CD14-positive monocyte (primary cell): ENCODE measurements around the gene FGF14. TPM values are rescaled to one million over a fixed set of nuclear protein-coding genes. Genes with fewer than 3 reads are reported as not detected.

ENCODE experiments used
- DNase-seq, 3 donors: peaks; one replicate each; pipeline ENCODE4 v3.0.0-alpha.2; 2011 to 2022
- H2AFZ ChIP-seq: 2 replicates; pipeline ENCODE4 v1.6.0; 2012; ENCODE audit warnings: mild to moderate bottlenecking, low read depth, low read length, inconsistent platforms; ENCODE audit not compliant: insufficient read depth, poor library complexity, severe bottlenecking
- H3K27ac ChIP-seq, 2 donors: 1 replicate in 1 of 2; 2 replicates in 1 of 2; pipeline ENCODE4 v1.5.1; 2012 to 2013; ENCODE audit warnings: low read length in 2 of 2, control low read depth in 1 of 2, inconsistent platforms in 1 of 2, low read depth in 1 of 2, mild to moderate bottlenecking in 1 of 2
- H3K27me3 ChIP-seq, 2 donors: one replicate each; pipeline versions ENCODE4 v1.6.0 to v1.6.1; 2011 to 2013; ENCODE audit warnings: low read length in 2 of 2; ENCODE audit not compliant: control insufficient read depth in 2 of 2, insufficient read depth in 2 of 2
- H3K36me3 ChIP-seq, 2 donors: replicated peaks in 1 of 2; 1 replicate in 1 of 2; 2 replicates in 1 of 2; pipeline versions ENCODE4 v1.5.1 to v1.6.1; 2012 to 2013; ENCODE audit warnings: low read length in 2 of 2, control low read depth in 1 of 2, inconsistent platforms in 1 of 2, mild to moderate bottlenecking in 1 of 2; ENCODE audit not compliant: insufficient read depth in 2 of 2, control insufficient read depth in 1 of 2
- H3K4me1 ChIP-seq, 2 donors: 1 replicate in 1 of 2; 2 replicates in 1 of 2; pipeline versions ENCODE4 v1.5.1 to v1.6.1; 2012 to 2013; ENCODE audit warnings: low read length in 2 of 2, control low read depth in 1 of 2, inconsistent platforms in 1 of 2, mild to moderate bottlenecking in 1 of 2, moderate library complexity in 1 of 2; ENCODE audit not compliant: insufficient read depth in 2 of 2, control insufficient read depth in 1 of 2
- H3K4me2 ChIP-seq: replicated peaks from 2 replicates; pipeline ENCODE3; 2012; ENCODE audit warnings: low read length, moderate library complexity, mild to moderate bottlenecking; ENCODE audit not compliant: poor library complexity, severe bottlenecking; ENCODE audit errors: extremely low read depth
- H3K4me3 ChIP-seq, 3 experiments: fragments of 200-600 bp in 1 of 3; sonication (generic) in 1 of 3; replicated peaks in 1 of 3; 1 replicate in 2 of 3; 2 replicates in 1 of 3; pipeline ENCODE4 v1.5.1; 2011 to 2013; ENCODE audit warnings: low read length in 3 of 3, mild to moderate bottlenecking in 3 of 3, control low read depth in 2 of 3, low read depth in 2 of 3, inconsistent platforms in 1 of 3, moderate library complexity in 1 of 3
- H3K79me2 ChIP-seq: 2 replicates; pipeline ENCODE4 v1.6.0; 2012; ENCODE audit warnings: mild to moderate bottlenecking, control low read depth, inconsistent platforms, low read length, moderate library complexity; ENCODE audit not compliant: insufficient read depth
- H3K9ac ChIP-seq: 2 replicates; pipeline ENCODE4 v1.6.0; 2017; ENCODE audit warnings: low read length, mild to moderate bottlenecking; ENCODE audit not compliant: insufficient read depth, poor library complexity, severe bottlenecking
- H3K9me3 ChIP-seq, 2 donors: replicated peaks in 1 of 2; 1 replicate in 1 of 2; 2 replicates in 1 of 2; pipeline versions ENCODE4 v1.5.1 to v1.6.1; 2012 to 2013; ENCODE audit warnings: low read length in 2 of 2, control low read depth in 1 of 2; ENCODE audit not compliant: control insufficient read depth in 1 of 2, insufficient read depth in 1 of 2
- H4K20me1 ChIP-seq: 2 replicates; pipeline ENCODE4 v1.6.0; 2012; ENCODE audit warnings: mild to moderate bottlenecking, low read length, control low read depth, moderate library complexity; ENCODE audit not compliant: insufficient read depth
- H3K27ac Mint-ChIP-seq, 7 donors: one replicate each; pipeline ENCODE4 v1.8.0; 2020; ENCODE audit warnings: mild to moderate bottlenecking in 7 of 7, mixed read lengths in 7 of 7, moderate library complexity in 6 of 7, inconsistent platforms in 2 of 7
- H3K27me3 Mint-ChIP-seq, 3 donors: one replicate each; pipeline ENCODE4 v1.8.0; 2021 to 2022; ENCODE audit warnings: low read depth in 3 of 3, mild to moderate bottlenecking in 3 of 3, mixed read lengths in 3 of 3, moderate library complexity in 3 of 3, inconsistent platforms in 1 of 3
- H3K36me3 Mint-ChIP-seq, 2 donors: one replicate each; pipeline ENCODE4 v1.8.0; 2020; ENCODE audit warnings: mixed read lengths in 2 of 2, inconsistent platforms in 1 of 2, mild to moderate bottlenecking in 1 of 2
- H3K4me1 Mint-ChIP-seq: one replicate; pipeline ENCODE4 v1.8.0; 2020; ENCODE audit warnings: mild to moderate bottlenecking, mixed read lengths
- H3K4me3 Mint-ChIP-seq, 2 donors: one replicate each; pipeline ENCODE4 v1.8.0; 2020; ENCODE audit warnings: mild to moderate bottlenecking in 2 of 2, mixed read lengths in 2 of 2, moderate library complexity in 1 of 2
- H3K9me3 Mint-ChIP-seq, 7 donors: one replicate each; pipeline ENCODE4 v1.8.0; 2020 to 2022; ENCODE audit warnings: mixed read lengths in 7 of 7, mild to moderate bottlenecking in 6 of 7, moderate library complexity in 6 of 7, inconsistent platforms in 2 of 7
- CTCF ChIP-seq: fragments of 200-600 bp; IDR thresholded peaks from one replicate; pipeline ENCODE4 v1.8.0; 2022; ENCODE audit warnings: antibody characterized with exemption, mild to moderate bottlenecking
- WGBS: methylation state at CpG from one replicate; pipeline ENCODE4 v1.1.5; 2013; ENCODE audit warnings: missing lambda C conversion rate; ENCODE audit not compliant: insufficient coverage; 5-methylcytosine and 5-hydroxymethylcytosine counted together
- intact Hi-C, 2 donors: fragments of 100-400 bp; cut with micrococcal nuclease; formaldehyde crosslinking; loops; one replicate each; pipeline versions ENCODE4 v1.15.0 to v1.15.1; 2023
- polyA plus RNA-seq, 3 donors: library from polyadenylated mRNA; depleted of rRNA in 1 of 3; unstranded in 2 of 3; stranded (reverse) in 1 of 3; fragments of 300-500 nt in 2 of 3; fragments of >200 nt in 1 of 3; fragmentation: Illumina TruSeq in 2 of 3; gene quantifications; 1 replicate in 2 of 3; 2 replicates in 1 of 3; pipeline ENCODE4 v1.2.3, GENCODE V29; 2012 to 2021

Gene FGF14
- polyA plus RNA-seq, 3 donors = not detected

GRCh38 chr13:102394158-102395053 lies 7.4 kb downstream of the FGF14 start:
- intact Hi-C loops = no loop called here

More at GRCh38 chr13:102394158-102395053, 7.4 kb downstream of the FGF14 start:
- peak; percentile 64 to 79 (median 71) for DNase-seq
- H3K9me3 ChIP-seq = peaks cover 0 to 3% of the 10 kb centered on the region in 2 donors
- peaks cover 21 to 34% of the 10 kb centered on the region in 2 donors for H3K27me3 ChIP-seq
- H3K79me2 ChIP-seq = no peaks in the 10 kb centered on the region
- H3K36me3 ChIP-seq = no peaks in the 10 kb centered on the region
- H3K4me3 Mint-ChIP-seq = peak overlapping the region; percentile 83 to 91
- H2AFZ ChIP-seq = peak overlapping the region; percentile 96
- TF ChIP-seq CTCF = no peak
- peak overlapping the region; percentile 50 to 89 (median 58) for H3K4me3 ChIP-seq
- WGBS = 1% methylated on average over 70 of the region's 72 CpGs
- H3K4me2 ChIP-seq = peak overlapping the region; percentile 91
- peak overlapping the region in 2 of 7 donors; percentile 30 to 73 for H3K27ac Mint-ChIP-seq
- no peaks in the 10 kb centered on the region for H3K36me3 Mint-ChIP-seq
- peak overlapping the region; percentile 68 for H3K9ac ChIP-seq
- H3K4me1 Mint-ChIP-seq = peaks cover 13% of the 10 kb centered on the region
- peaks cover 10 to 13% of the 10 kb centered on the region in 2 donors for H3K4me1 ChIP-seq
- H4K20me1 ChIP-seq = no peaks in the 10 kb centered on the region
- peaks cover 0 to 4% (median 0%) of the 10 kb centered on the region in 7 donors for H3K9me3 Mint-ChIP-seq
- H3K27ac ChIP-seq = no peak overlapping the region
- peaks cover 21 to 37% (median 28%) of the 10 kb centered on the region in 3 donors for H3K27me3 Mint-ChIP-seq
